Stimulated activated naive B cell treated with anti-CD40 and anti-IgM and Interleukin-4, amounts not matched to agents 10 μg/mL and 1 μg/mL and 100 μg/mL, for 72 hours (primary cell): ENCODE data around the gene C1QTNF1.

Source experiments
- ATAC-seq, 2 donors: fragments of 150-1000 bp; cut with Tn5 transposase; replicated peaks; 2 replicates each; pipeline ENCODE4 v1.10.0; 2021; ENCODE audit warnings: moderate library complexity in 1 of 2
- DNase-seq: peaks from one replicate; pipeline ENCODE4 v3.0.0; 2021
- H3K27ac Mint-ChIP-seq: one replicate; pipeline ENCODE4 v1.8.0; 2022; ENCODE audit warnings: mild to moderate bottlenecking, mixed read lengths
- H3K27me3 Mint-ChIP-seq, 2 donors: one replicate each; pipeline ENCODE4 v1.8.0; 2022; ENCODE audit warnings: mixed read lengths in 2 of 2
- H3K36me3 Mint-ChIP-seq, 2 donors: one replicate each; pipeline ENCODE4 v1.8.0; 2022; ENCODE audit warnings: mixed read lengths in 2 of 2, mild to moderate bottlenecking in 1 of 2
- H3K4me1 Mint-ChIP-seq, 2 donors: one replicate each; pipeline ENCODE4 v1.8.0; 2022; ENCODE audit warnings: mixed read lengths in 2 of 2, mild to moderate bottlenecking in 1 of 2
- H3K4me3 Mint-ChIP-seq, 2 donors: one replicate each; pipeline ENCODE4 v1.8.0; 2022; ENCODE audit warnings: mild to moderate bottlenecking in 2 of 2, mixed read lengths in 2 of 2, moderate library complexity in 1 of 2
- H3K9me3 Mint-ChIP-seq, 2 donors: one replicate each; pipeline ENCODE4 v1.8.0; 2022; ENCODE audit warnings: mixed read lengths in 2 of 2, mild to moderate bottlenecking in 1 of 2

The C1QTNF1 gene

GRCh38 chr17:79043191-79043930 is 19.4 kb downstream of the C1QTNF1 start:
- no peaks in the 10 kb centered on the region for H3K9me3 Mint-ChIP-seq
- H3K4me1 Mint-ChIP-seq: peaks cover 0 to 6% of the 10 kb centered on the region in 2 donors
- H3K27me3 Mint-ChIP-seq: peaks cover 36 to 41% of the 10 kb centered on the region in 2 donors
- H3K4me3 Mint-ChIP-seq: no peak overlapping the region
- H3K27ac Mint-ChIP-seq: no peak overlapping the region
- no peak for DNase-seq
- no peak for ATAC-seq
- H3K36me3 Mint-ChIP-seq: no peaks in the 10 kb centered on the region

- H3K9me3 Mint-ChIP-seq: no peaks in the 10 kb centered on the region
- peaks cover 0 to 6% of the 10 kb centered on the region in 2 donors for H3K4me1 Mint-ChIP-seq
- H3K36me3 Mint-ChIP-seq: no peaks in the 10 kb centered on the region
- H3K4me3 Mint-ChIP-seq: no peak overlapping the region
- DNase-seq: no peak
- H3K27ac Mint-ChIP-seq: no peak overlapping the region
- ATAC-seq: no peak
- H3K27me3 Mint-ChIP-seq: peaks cover 36 to 40% of the 10 kb centered on the region in 2 donors
Observed at GRCh38 chr17:79043931-79044320, 20.0 kb downstream of the C1QTNF1 start.

GRCh38 chr17:79044462-79044861 is 20.5 kb downstream of the C1QTNF1 start:
- ATAC-seq (no peak), DNase-seq (no peak)
- Mint-ChIP-seq H3K4me1 (peaks cover 0 to 6% of the 10 kb centered on the region in 2 donors), H3K9me3 (no peaks in the 10 kb centered on the region), H3K4me3 (no peak overlapping the region), H3K27me3 (peaks cover 36 to 44% of the 10 kb centered on the region in 2 donors), H3K27ac (no peak overlapping the region), H3K36me3 (no peaks in the 10 kb centered on the region)

- peaks cover 0 to 6% of the 10 kb centered on the region in 2 donors for H3K4me1 Mint-ChIP-seq
- no peak overlapping the region for H3K27ac Mint-ChIP-seq
- H3K27me3 Mint-ChIP-seq: peaks cover 36 to 46% of the 10 kb centered on the region in 2 donors
- ATAC-seq: no peak
- no peaks in the 10 kb centered on the region for H3K36me3 Mint-ChIP-seq
- H3K4me3 Mint-ChIP-seq: no peak overlapping the region
- H3K9me3 Mint-ChIP-seq: no peaks in the 10 kb centered on the region
- DNase-seq: no peak
Observed at GRCh38 chr17:79045001-79045729, 21.2 kb downstream of the C1QTNF1 start.

- no peaks in the 10 kb centered on the region for H3K9me3 Mint-ChIP-seq
- DNase-seq: peak; percentile 30
- H3K27ac Mint-ChIP-seq: no peak overlapping the region
- ATAC-seq: peak; percentile 75 to 88
- H3K4me1 Mint-ChIP-seq: peaks cover 0 to 6% of the 10 kb centered on the region in 2 donors
- peaks cover 36 to 46% of the 10 kb centered on the region in 2 donors for H3K27me3 Mint-ChIP-seq
- no peaks in the 10 kb centered on the region for H3K36me3 Mint-ChIP-seq
- H3K4me3 Mint-ChIP-seq: no peak overlapping the region
Observed at GRCh38 chr17:79045842-79046196, 21.9 kb downstream of the C1QTNF1 start.

GRCh38 chr17:79046197-79046915 is 22.4 kb downstream of the C1QTNF1 start:
- Mint-ChIP-seq H3K36me3 (no peaks in the 10 kb centered on the region), H3K4me3 (no peak overlapping the region), H3K27ac (no peak overlapping the region), H3K9me3 (no peaks in the 10 kb centered on the region), H3K4me1 (peaks cover 0 to 6% of the 10 kb centered on the region in 2 donors), H3K27me3 (peaks cover 36 to 51% of the 10 kb centered on the region in 2 donors)
- DNase-seq (no peak), ATAC-seq (no peak)

GRCh38 chr17:79046916-79047280 is 22.9 kb downstream of the C1QTNF1 start:
- H3K36me3 Mint-ChIP-seq: no peaks in the 10 kb centered on the region
- no peak overlapping the region for H3K4me3 Mint-ChIP-seq
- DNase-seq: no peak
- H3K9me3 Mint-ChIP-seq: no peaks in the 10 kb centered on the region
- peaks cover 0 to 6% of the 10 kb centered on the region in 2 donors for H3K4me1 Mint-ChIP-seq
- no peak for ATAC-seq
- no peak overlapping the region for H3K27ac Mint-ChIP-seq
- H3K27me3 Mint-ChIP-seq: peaks cover 37 to 51% of the 10 kb centered on the region in 2 donors

GRCh38 chr17:79047291-79047920 is 23.4 kb downstream of the C1QTNF1 start:
- peaks cover 42 to 51% of the 10 kb centered on the region in 2 donors for H3K27me3 Mint-ChIP-seq
- H3K36me3 Mint-ChIP-seq: no peaks in the 10 kb centered on the region
- H3K4me3 Mint-ChIP-seq: no peak overlapping the region
- no peak overlapping the region for H3K27ac Mint-ChIP-seq
- H3K4me1 Mint-ChIP-seq: peaks cover 0 to 6% of the 10 kb centered on the region in 2 donors
- ATAC-seq (no peak), DNase-seq (no peak)
- H3K9me3 Mint-ChIP-seq: no peaks in the 10 kb centered on the region

GRCh38 chr17:79047923-79048825 is 24.2 kb downstream of the C1QTNF1 start:
- Mint-ChIP-seq H3K4me1 (peaks cover 0 to 6% of the 10 kb centered on the region in 2 donors), H3K36me3 (no peaks in the 10 kb centered on the region), H3K27ac (no peak overlapping the region), H3K4me3 (no peak overlapping the region), H3K27me3 (peaks cover 39 to 48% of the 10 kb centered on the region in 2 donors), H3K9me3 (no peaks in the 10 kb centered on the region)
- ATAC-seq: no peak
- no peak for DNase-seq

- Mint-ChIP-seq H3K9me3 (peaks cover under 1 to 5% of the 10 kb centered on the region in 2 donors), H3K27me3 (peaks cover 30 to 44% of the 10 kb centered on the region in 2 donors), H3K36me3 (peaks cover 0 to 4% of the 10 kb centered on the region in 2 donors), H3K27ac (no peak overlapping the region), H3K4me3 (no peak overlapping the region), H3K4me1 (peaks cover 0 to 6% of the 10 kb centered on the region in 2 donors)
- ATAC-seq: no peak
- no peak for DNase-seq
Observed at GRCh38 chr17:79048826-79049755, 25.1 kb downstream of the C1QTNF1 start.

- H3K4me1 Mint-ChIP-seq: peaks cover 0 to 6% of the 10 kb centered on the region in 2 donors
- no peak overlapping the region for H3K4me3 Mint-ChIP-seq
- peaks cover 4 to 5% of the 10 kb centered on the region in 2 donors for H3K9me3 Mint-ChIP-seq
- H3K27me3 Mint-ChIP-seq: peaks cover 23 to 37% of the 10 kb centered on the region in 2 donors
- DNase-seq (no peak), ATAC-seq (no peak)
- no peak overlapping the region for H3K27ac Mint-ChIP-seq
- H3K36me3 Mint-ChIP-seq: peaks cover 0 to 4% of the 10 kb centered on the region in 2 donors
Observed at GRCh38 chr17:79049821-79050220, 25.9 kb downstream of the C1QTNF1 start.

- Mint-ChIP-seq H3K9me3 (peaks cover 4 to 5% of the 10 kb centered on the region in 2 donors), H3K4me3 (no peak overlapping the region), H3K27me3 (peaks cover 20 to 32% of the 10 kb centered on the region in 2 donors), H3K4me1 (peaks cover 0 to 4% of the 10 kb centered on the region in 2 donors), H3K36me3 (peaks cover 0 to 4% of the 10 kb centered on the region in 2 donors), H3K27ac (no peak overlapping the region)
- DNase-seq (no peak), ATAC-seq (no peak)
Observed at GRCh38 chr17:79050551-79050950, 26.6 kb downstream of the C1QTNF1 start.
